ENCODE measurements around the gene LLGL2. TPM values are rescaled to one million over a fixed set of nuclear protein-coding genes. Genes with fewer than 3 reads are reported as not detected.

The LLGL2 gene
- total RNA-seq, 1 donor from 2014 or later = 34.4 TPM

DNA sequence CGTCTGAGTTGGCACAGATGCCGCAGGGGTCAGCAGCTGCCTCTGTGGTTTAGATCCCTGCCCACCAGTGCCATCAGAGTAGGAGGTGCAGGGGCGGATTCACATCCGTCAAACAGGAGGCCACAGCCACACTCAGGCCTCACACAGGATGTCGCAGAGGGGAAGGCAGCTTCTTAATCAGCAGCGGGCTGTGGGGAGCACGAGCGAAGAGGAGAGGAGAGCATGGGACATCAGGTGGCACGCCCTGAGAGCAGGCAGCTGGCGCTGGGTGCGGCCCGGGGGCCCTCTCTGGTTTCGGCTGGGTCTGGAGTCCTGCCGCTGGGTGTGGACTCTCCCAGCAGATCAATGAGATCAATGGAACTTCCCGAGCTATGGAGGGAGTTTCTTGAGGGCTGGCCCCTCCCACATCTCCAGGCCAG lies 9.6 kb downstream of the LLGL2 start:
- TF ChIP-seq, protein P1, sequence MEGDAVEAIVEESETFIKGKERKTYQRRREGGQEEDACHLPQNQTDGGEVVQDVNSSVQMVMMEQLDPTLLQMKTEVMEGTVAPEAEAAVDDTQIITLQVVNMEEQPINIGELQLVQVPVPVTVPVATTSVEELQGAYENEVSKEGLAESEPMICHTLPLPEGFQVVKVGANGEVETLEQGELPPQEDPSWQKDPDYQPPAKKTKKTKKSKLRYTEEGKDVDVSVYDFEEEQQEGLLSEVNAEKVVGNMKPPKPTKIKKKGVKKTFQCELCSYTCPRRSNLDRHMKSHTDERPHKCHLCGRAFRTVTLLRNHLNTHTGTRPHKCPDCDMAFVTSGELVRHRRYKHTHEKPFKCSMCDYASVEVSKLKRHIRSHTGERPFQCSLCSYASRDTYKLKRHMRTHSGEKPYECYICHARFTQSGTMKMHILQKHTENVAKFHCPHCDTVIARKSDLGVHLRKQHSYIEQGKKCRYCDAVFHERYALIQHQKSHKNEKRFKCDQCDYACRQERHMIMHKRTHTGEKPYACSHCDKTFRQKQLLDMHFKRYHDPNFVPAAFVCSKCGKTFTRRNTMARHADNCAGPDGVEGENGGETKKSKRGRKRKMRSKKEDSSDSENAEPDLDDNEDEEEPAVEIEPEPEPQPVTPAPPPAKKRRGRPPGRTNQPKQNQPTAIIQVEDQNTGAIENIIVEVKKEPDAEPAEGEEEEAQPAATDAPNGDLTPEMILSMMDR (IDR thresholded peaks at IDR 0.05; ENCODE audit: unreplicated experiment) = no peak
- H3K36me3 Mint-ChIP-seq (ENCODE audit: low read depth, unreplicated experiment) = peaks cover 3% of the 10 kb centered on the region

DNA sequence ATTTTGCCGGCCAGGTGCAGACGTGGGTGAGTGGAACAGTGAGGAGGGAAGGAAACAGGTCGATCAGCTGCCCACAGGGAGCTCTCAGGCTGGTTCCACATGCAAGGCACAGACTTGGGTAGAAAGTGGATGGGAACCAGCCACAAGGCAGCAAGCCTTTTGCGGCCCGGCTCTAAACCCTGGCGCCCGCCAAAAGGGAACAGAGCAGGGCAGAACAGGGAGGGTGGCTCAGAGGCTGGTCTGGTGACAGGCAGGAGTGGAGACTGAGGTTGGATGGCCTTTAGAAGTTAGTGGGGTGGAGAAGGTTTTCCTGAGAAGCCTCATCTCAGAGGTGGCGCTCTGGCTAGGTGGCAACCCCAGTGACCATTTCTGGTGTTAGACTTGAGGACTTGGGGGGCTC lies 10.4 kb downstream of the LLGL2 start:
- Mint-ChIP-seq H3K27ac (ENCODE audit: unreplicated experiment) (no peak overlapping the region), H3K4me1 (ENCODE audit: unreplicated experiment) (peaks cover 7% of the 10 kb centered on the region), H3K9me3 (ENCODE audit: unreplicated experiment) (no peaks in the 10 kb centered on the region), H3K36me3 (ENCODE audit: low read depth, unreplicated experiment) (peaks cover 3% of the 10 kb centered on the region), H3K27me3 (ENCODE audit: unreplicated experiment) (peaks cover 2% of the 10 kb centered on the region), H3K4me3 (ENCODE audit: unreplicated experiment) (no peak overlapping the region)
- TF ChIP-seq, protein P1 (IDR thresholded peaks at IDR 0.05; ENCODE audit: unreplicated experiment) = no peak
- no peak for DNase-seq (ENCODE audit: low spot score)

More for the DNA sequence above, 9.6 kb downstream of the LLGL2 start:
- no peak for DNase-seq (ENCODE audit: low spot score)
- H3K4me1 Mint-ChIP-seq (ENCODE audit: unreplicated experiment) = peaks cover 9% of the 10 kb centered on the region
- H3K27ac Mint-ChIP-seq (ENCODE audit: unreplicated experiment) = no peak overlapping the region
- no peak overlapping the region for H3K4me3 Mint-ChIP-seq (ENCODE audit: unreplicated experiment)
- H3K9me3 Mint-ChIP-seq (ENCODE audit: unreplicated experiment) = no peaks in the 10 kb centered on the region
- H3K27me3 Mint-ChIP-seq (ENCODE audit: unreplicated experiment) = peaks cover 2% of the 10 kb centered on the region

DNA sequence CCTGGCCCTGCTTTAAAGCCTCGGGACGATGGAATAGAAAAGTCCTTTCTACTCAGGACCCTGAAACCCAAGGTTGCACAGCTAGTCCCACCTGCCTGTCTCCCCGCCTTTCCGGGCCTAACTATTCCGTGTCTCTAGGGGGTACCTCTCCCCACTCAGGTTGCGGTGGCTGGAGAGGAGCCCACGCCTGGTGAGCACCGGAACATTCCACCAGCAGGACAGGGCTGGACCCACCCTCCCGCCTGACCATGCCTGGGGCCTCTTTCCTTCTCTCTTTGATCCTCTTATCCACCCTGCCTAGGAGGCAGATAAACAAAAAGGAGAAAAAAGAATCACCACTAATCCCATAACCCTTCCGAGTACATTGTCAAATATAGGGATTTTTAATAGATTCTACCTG lies 10.9 kb downstream of the LLGL2 start:
- TF ChIP-seq, protein P1 (IDR thresholded peaks at IDR 0.05; ENCODE audit: unreplicated experiment) = no peak
- peaks cover 3% of the 10 kb centered on the region for H3K36me3 Mint-ChIP-seq (ENCODE audit: low read depth, unreplicated experiment)
- peaks cover 6% of the 10 kb centered on the region for H3K4me1 Mint-ChIP-seq (ENCODE audit: unreplicated experiment)

DNA sequence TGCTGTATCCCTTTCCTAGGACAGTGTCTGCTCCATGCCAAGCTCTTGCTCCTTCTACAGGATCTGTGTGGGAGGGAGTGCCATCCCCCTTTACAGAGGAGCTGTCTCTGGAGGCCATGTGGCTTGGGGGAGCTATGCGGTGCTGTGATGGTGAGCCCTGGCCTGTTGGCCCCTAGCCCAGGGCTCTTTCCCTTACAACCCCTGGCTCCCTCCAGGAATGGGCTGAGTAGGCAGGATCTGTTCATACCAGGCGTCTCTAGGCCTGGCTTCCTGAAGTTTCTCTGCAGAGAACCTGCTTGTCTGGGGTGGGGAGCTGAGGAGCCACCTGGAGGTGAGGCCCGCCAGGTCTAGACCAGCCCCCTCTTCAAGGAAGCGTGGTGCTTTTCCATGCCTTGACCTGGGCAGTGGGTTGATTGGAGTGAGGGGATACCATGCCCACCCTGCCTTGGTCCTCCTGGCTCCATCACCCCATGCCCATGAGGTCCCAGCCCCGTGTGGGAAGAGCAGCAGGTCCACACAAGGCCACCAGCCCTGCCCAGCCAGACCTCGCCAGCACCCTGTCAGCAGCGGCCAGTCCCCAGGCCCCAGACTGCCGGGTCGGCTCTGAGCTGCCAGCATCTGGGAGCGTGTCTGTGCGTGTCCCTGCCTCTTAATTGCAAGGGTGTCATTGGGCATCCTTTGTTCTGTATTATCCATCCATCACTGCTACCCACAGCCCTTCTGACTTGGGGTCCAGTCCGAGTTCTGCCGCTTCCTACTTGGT lies 14.7 kb downstream of the LLGL2 start:
- Mint-ChIP-seq H3K4me3 (ENCODE audit: unreplicated experiment) (no peak overlapping the region), H3K27me3 (ENCODE audit: unreplicated experiment) (peaks cover 5% of the 10 kb centered on the region), H3K9me3 (ENCODE audit: unreplicated experiment) (no peaks in the 10 kb centered on the region), H3K4me1 (ENCODE audit: unreplicated experiment) (peaks cover 25% of the 10 kb centered on the region), H3K27ac (ENCODE audit: unreplicated experiment) (no peak overlapping the region), H3K36me3 (ENCODE audit: low read depth, unreplicated experiment) (peaks cover 3% of the 10 kb centered on the region)
- no peak for DNase-seq (ENCODE audit: low spot score)
- TF ChIP-seq, protein P1 (IDR thresholded peaks at IDR 0.05; ENCODE audit: unreplicated experiment) = no peak

More for the DNA sequence above, 10.9 kb downstream of the LLGL2 start:
- Mint-ChIP-seq H3K27ac (ENCODE audit: unreplicated experiment) (no peak overlapping the region), H3K27me3 (ENCODE audit: unreplicated experiment) (peaks cover 2% of the 10 kb centered on the region), H3K4me3 (ENCODE audit: unreplicated experiment) (no peak overlapping the region), H3K9me3 (ENCODE audit: unreplicated experiment) (no peaks in the 10 kb centered on the region)
- no peak for DNase-seq (ENCODE audit: low spot score)

DNA sequence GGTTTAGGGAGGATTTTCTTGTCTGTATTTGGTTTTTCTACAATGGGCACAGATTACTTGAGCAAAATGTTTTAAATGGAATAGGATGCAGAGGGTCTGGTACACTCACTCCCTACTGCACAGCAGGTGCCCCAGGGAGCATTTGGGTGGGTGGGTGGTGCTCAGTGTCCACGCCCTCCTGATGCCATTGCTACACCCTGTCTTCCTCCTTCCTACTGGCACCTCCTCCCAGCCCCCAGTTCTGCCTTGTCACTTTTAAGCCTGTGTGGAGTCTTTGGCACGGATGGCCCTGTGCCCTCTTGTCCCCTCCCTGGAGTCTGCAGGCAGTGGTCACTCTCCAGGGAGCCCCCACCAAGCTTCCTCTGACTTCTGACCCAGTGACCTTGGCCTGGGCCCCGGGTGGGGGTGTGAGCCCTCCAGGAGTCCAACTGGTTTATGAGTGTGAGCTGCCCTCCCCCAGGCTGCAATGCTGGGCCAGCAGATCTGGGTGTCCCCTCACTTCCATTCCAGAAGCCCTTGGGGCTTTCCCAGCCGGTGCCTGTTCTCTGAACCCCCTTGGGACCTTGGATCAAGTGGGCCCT lies 15.5 kb downstream of the LLGL2 start:
- H3K36me3 Mint-ChIP-seq (ENCODE audit: low read depth, unreplicated experiment) = peaks cover 3% of the 10 kb centered on the region
- peaks cover 5% of the 10 kb centered on the region for H3K27me3 Mint-ChIP-seq (ENCODE audit: unreplicated experiment)
- H3K4me3 Mint-ChIP-seq (ENCODE audit: unreplicated experiment) = no peak overlapping the region
- no peak overlapping the region for H3K27ac Mint-ChIP-seq (ENCODE audit: unreplicated experiment)
- H3K9me3 Mint-ChIP-seq (ENCODE audit: unreplicated experiment) = no peaks in the 10 kb centered on the region
- no peak for DNase-seq (ENCODE audit: low spot score)
- peaks cover 25% of the 10 kb centered on the region for H3K4me1 Mint-ChIP-seq (ENCODE audit: unreplicated experiment)
- TF ChIP-seq, protein P1 (IDR thresholded peaks at IDR 0.05; ENCODE audit: unreplicated experiment) = no peak

Measured in endothelial cell (in vitro differentiated cells).